K562 (cell line): Measurements from ENCODE around the gene NDUFA13. TPM values are rescaled to one million over a fixed set of nuclear protein-coding genes. Genes with fewer than 3 reads are reported as not detected.

Experiments
- ATAC-seq: fragments of 200-7000 bp; cut with Tn5 transposase; 3 replicates; pipeline ENCODE4 v1.9.1; 2020; ENCODE audit warnings: moderate library complexity
- BruUV-seq: library from RNA; stranded (reverse); fragments of 400-500 nt; replicated peaks from 2 replicates; lab custom pipeline; 2021; lab: Mats Ljungman, UMichigan
- CTCF ChIA-PET: fragments of 300-600 bp; formaldehyde crosslinking; extraction: SDS; loops from one replicate; lab custom pipeline; 2021; ENCODE audit warnings: low intra/inter-chr PET ratio; lab: Yijun Ruan, JAX
- POLR2A ChIA-PET: fragments of 300-600, 350-650 bp; sonication (Branson Sonifier 250); formaldehyde crosslinking; extraction: SDS; loops from one replicate; lab custom pipeline; 2021; ENCODE audit warnings: antibody characterized with exemption, inconsistent platforms; lab: Yijun Ruan, JAX
- DNase-seq, 4 experiments: peaks; one replicate each; pipeline versions ENCODE4 v3.0.0 to v3.0.0-alpha.2; 2011 to 2018; ENCODE audit warnings: low spot score in 3 of 4, mixed read lengths in 3 of 4; ENCODE audit errors: extremely low read depth in 1 of 4
- FAIRE-seq: peaks from 2 replicates; lab custom pipeline; 2011; peaks lifted over from hg19 to GRCh38; lab: Jason Lieb, UNC
- H2AFZ ChIP-seq: 2 replicates; pipeline ENCODE4 v1.6.0; 2011; ENCODE audit warnings: low read depth, low read length, control low read depth, inconsistent platforms
- H3K27ac ChIP-seq: fragments of 200-600 bp; 3 replicates; pipeline ENCODE4 v1.8.0; 2011; ENCODE audit warnings: low read depth, mild to moderate bottlenecking, control low read depth, inconsistent platforms, low read length, moderate library complexity, mixed read lengths; ENCODE audit errors: extremely low read depth
- H3K27me3 ChIP-seq, 2 experiments: fragments of 300-600 bp in 1 of 2; 2 replicates in 1 of 2; 3 replicates in 1 of 2; pipeline versions ENCODE4 v1.6.0 to v1.8.0; 2011; ENCODE audit warnings: inconsistent platforms in 2 of 2, low read length in 2 of 2, mild to moderate bottlenecking in 1 of 2, mixed read lengths in 1 of 2, moderate library complexity in 1 of 2; ENCODE audit not compliant: control insufficient read depth in 2 of 2, insufficient read depth in 2 of 2
- H3K36me3 ChIP-seq: fragments of 300-600 bp; 3 replicates; pipeline ENCODE4 v1.8.0; 2011; ENCODE audit warnings: mild to moderate bottlenecking, low read length, inconsistent platforms; ENCODE audit not compliant: control insufficient read depth, insufficient read depth
- H3K4me1 ChIP-seq, 2 experiments: fragments of 200-600 bp in 1 of 2; replicated peaks in 1 of 2; 2 replicates in 1 of 2; 3 replicates in 1 of 2; pipeline versions ENCODE4 v1.5.1 to v1.8.0; 2011; ENCODE audit warnings: inconsistent platforms in 2 of 2, low read length in 2 of 2, mild to moderate bottlenecking in 1 of 2, mixed read lengths in 1 of 2, moderate library complexity in 1 of 2; ENCODE audit not compliant: control insufficient read depth in 2 of 2, insufficient read depth in 2 of 2
- H3K4me2 ChIP-seq: 2 replicates; pipeline ENCODE4 v1.6.1; 2011; ENCODE audit warnings: low read length, control low read depth, inconsistent platforms, mixed read lengths; ENCODE audit not compliant: insufficient read depth
- H3K4me3 ChIP-seq: fragments of 200-600 bp; sonication (generic), shearing (Covaris generic); 2 replicates; pipeline ENCODE4 v1.5.1; 2016; ENCODE audit warnings: control low read depth, inconsistent platforms
- H3K79me2 ChIP-seq: fragments of 200-600 bp; 3 replicates; pipeline ENCODE4 v1.8.0; 2011; ENCODE audit warnings: low read length, inconsistent platforms; ENCODE audit not compliant: control insufficient read depth, insufficient read depth
- H3K9ac ChIP-seq, 2 experiments: 2 replicates each; pipeline versions ENCODE4 v1.6.0 to v1.6.1; 2011; ENCODE audit warnings: low read depth in 2 of 2, low read length in 2 of 2, control low read depth in 1 of 2, inconsistent platforms in 1 of 2, mild to moderate bottlenecking in 1 of 2, mixed read lengths in 1 of 2; ENCODE audit not compliant: insufficient read depth in 1 of 2
- H3K9me1 ChIP-seq: one replicate; pipeline ENCODE4 v1.6.0; 2011; ENCODE audit warnings: inconsistent platforms, mild to moderate bottlenecking, low read length, moderate library complexity; ENCODE audit not compliant: control insufficient read depth, insufficient read depth
- H3K9me3 ChIP-seq: replicated peaks from 2 replicates; pipeline ENCODE4 v1.5.1; 2011; ENCODE audit warnings: low read depth, low read length, inconsistent platforms; ENCODE audit not compliant: control insufficient read depth, insufficient read depth
- H4K20me1 ChIP-seq: replicated peaks from 2 replicates; pipeline ENCODE4 v1.6.1; 2011; ENCODE audit warnings: low read length, inconsistent platforms, mixed read lengths; ENCODE audit not compliant: control insufficient read depth, insufficient read depth
- CEBPB ChIP-seq: fragments of 450-650 bp; IDR thresholded peaks from 2 replicates; pipeline ENCODE4 v1.6.1; 2016; ENCODE audit warnings: missing genetic modification characterization, missing compliant biosample characterization
- HDAC1 ChIP-seq, 2 experiments: fragments of 450-650 bp; IDR thresholded peaks; 2 replicates each; pipeline ENCODE4 v1.6.1; 2016 to 2017; ENCODE audit warnings: inconsistent platforms in 1 of 2, mild to moderate bottlenecking in 1 of 2, moderate library complexity in 1 of 2
- WGBS: fragments of 100-300 bp; shearing (Covaris generic); methylation state at CpG from one replicate; pipeline ENCODE4 v1.1.6; 2016; ENCODE audit warnings: low coverage, mixed read lengths; ENCODE audit not compliant: insufficient coverage; ENCODE audit errors: missing lambda C conversion rate; 5-methylcytosine and 5-hydroxymethylcytosine counted together
- in situ Hi-C: fragments of 300-500 bp; cut with MboI; formaldehyde crosslinking; loops from 4 replicates; pipeline ENCODE4 v1.15.0; 2018; ENCODE audit warnings: inconsistent platforms, mixed read lengths
- intact Hi-C: fragments of 100-400 bp; cut with micrococcal nuclease; formaldehyde crosslinking; loops from 2 replicates; pipeline ENCODE4 v1.14.2; 2022
- polyA plus RNA-seq, 8 experiments: library from polyadenylated mRNA; depleted of rRNA in 4 of 8; stranded (reverse) in 5 of 8; unstranded in 3 of 8; fragments of >200 nt; fragmentation: Nextera tagmentation in 2 of 8; fragmentation: Illumina TruSeq in 1 of 8; extraction: Ambion mirVana in 2 of 8; extraction: Trizol in 1 of 8; gene quantifications; 2 replicates each; pipeline versions ENCODE4 v1.2.1 to v1.2.3, GENCODE V29; 2011 to 2014; ENCODE audit warnings: inconsistent platforms in 1 of 8, missing spikeins in 1 of 8
- total RNA-seq, 7 experiments: library from RNA; depleted of rRNA in 6 of 7; stranded (reverse); fragments of >200 nt in 6 of 7; fragmentation: Illumina TruSeq in 2 of 7; extraction: Trizol in 2 of 7; gene quantifications; 2 replicates each; pipeline versions ENCODE4 v1.2.1 to v1.2.3, GENCODE V29; 2011 to 2021; ENCODE audit warnings: low replicate concordance in 1 of 7

Gene NDUFA13
- total and polyA plus RNA-seq, 9 of the 15 experiments (the other 6 are each of a cell fraction or from before 2014, with no cell fraction given) = 146 to 596 (median 429) TPM

DNA sequence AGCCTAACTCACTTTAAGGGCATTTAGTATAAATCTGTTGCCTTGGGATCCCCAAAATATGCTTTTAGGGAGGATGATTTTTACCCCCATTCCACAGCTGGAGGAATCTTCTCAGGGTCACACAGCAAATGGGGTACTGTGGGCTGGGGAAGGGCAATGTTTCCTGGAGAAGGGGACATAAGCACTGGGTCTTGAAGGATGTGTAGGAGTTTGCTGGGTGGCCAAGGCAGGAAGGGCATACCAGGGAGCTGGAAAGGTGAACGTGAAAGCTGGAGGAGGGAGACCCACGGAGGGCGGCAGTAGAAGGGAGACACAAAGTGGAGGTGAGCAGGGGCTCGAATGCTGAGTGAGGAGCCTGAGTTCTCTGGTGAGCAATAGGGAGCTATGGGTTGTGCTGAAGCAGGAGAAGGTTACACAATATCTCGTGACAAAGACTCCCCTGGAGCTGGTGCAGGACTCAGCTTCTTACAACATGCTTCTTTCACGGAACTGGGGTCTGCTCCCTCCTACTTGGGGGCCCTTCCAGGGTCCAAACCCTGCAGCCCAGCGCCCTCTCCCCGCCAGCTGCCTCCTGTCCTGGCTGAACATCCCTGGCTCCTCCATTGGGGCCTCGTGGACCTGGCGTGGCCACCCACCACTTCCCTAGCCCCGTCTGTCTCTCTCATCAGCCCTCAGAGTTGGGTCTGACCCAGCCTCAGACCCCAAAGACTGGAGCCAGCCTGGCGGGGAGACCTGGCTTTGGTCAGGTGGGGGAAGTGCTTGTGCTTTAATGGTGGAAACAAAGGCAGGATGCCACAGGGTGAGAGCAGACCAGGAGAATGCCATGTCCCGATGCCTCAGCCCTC lies 33.1 kb downstream of the NDUFA13 start:
- peak overlapping the region in 1 of 2 experiments; percentile 64; a peak in 1 of 4 replicates for H3K9ac ChIP-seq
- peaks cover 0 to 52% of the 10 kb centered on the region in 2 experiments; a peak in 2 of 5 replicates for H3K4me1 ChIP-seq
- H3K4me3 ChIP-seq = no peak overlapping the region
- in situ Hi-C loops = loop anchor here (25.0 kb wide), 1 partner anchor 88 kb away; the partner anchor contains the start of genes GMIP and LPAR2
- 3% methylated on average over 13 of the region's 13 CpGs for WGBS
- H3K9me3 ChIP-seq = no peaks in the 10 kb centered on the region
- H4K20me1 ChIP-seq = 0 out of 2 replicates have a peak, but pooled peaks cover 5% of the 10 kb centered on the region
- POLR2A ChIA-PET = interaction anchor here (0.7 to 1.5 kb wide), 5 partner anchors 8 to 184 kb away, joined by 3 to 4 read pairs (median 4); partner anchors contain the start of gene ZNF14
- no peaks in the 10 kb centered on the region for H3K9me1 ChIP-seq
- TF ChIP-seq CEBPB (tag) (peak; percentile 61), HDAC1 (IDR thresholded peaks at IDR 0.05) (no peak)
- H2AFZ ChIP-seq = no peak overlapping the region
- H3K36me3 ChIP-seq = no peaks in the 10 kb centered on the region
- no peak for DNase-seq
- no peak for FAIRE-seq
- BruUV-seq = no TSS peak
- CTCF ChIA-PET = no interaction called here
- intact Hi-C loops = no loop called here
- H3K79me2 ChIP-seq = no peaks in the 10 kb centered on the region
- peaks cover 5 to 52% of the 10 kb centered on the region in 2 experiments for H3K27me3 ChIP-seq
- H3K4me2 ChIP-seq = no peak overlapping the region
- H3K27ac ChIP-seq = no peak overlapping the region
- peak; percentile 10; the same call in 1 of the 3 replicates for ATAC-seq
